ENCODE results near the gene LSM2.
"Not testable (repeated sequence)": the region's sequence is repeated elsewhere in the genome, so short reads cannot be mapped to it uniquely, and the experiment has no call there.

The LSM2 gene

DNA sequence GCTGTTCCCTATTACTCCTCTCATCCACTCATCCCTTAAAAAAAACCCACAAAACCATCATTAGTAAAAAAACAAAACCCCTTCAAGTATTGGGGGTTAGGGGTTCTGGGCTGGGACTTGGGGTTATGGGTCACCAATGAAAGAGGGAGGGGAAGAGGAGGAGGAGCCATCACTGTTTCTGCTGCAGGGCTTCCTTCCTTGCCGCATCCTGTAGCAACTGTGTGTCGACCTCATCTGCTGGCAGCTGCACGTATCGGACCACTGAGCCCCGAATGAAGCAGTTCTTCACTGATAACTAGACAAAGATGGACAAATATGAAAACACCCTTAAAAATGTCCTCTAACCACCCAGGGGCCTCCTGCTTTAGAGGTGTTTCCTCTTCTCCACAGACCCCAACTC lies 9.2 kb downstream of the LSM2 start:
- no peak for DNase-seq (ENCODE audit: low spot score)

DNA sequence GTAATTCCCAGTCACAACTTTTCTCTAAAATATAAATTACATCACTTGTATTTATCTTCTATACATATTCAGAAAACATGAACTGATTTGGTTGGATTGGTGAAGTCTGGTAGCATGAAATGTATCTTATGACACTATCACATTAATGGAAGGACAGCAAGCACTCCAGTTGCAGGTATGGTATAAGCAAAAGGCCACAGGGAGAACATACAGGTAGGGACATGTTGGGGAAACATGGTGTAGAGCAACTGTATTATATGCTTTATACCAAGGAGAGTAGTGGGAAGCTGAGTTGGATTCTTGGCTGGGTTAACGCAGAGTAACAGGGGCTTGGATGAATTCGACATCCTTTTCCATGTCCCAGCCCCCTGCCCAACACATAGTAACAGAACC lies 9.8 kb downstream of the LSM2 start:
- no peak for DNase-seq (ENCODE audit: low spot score)

DNA sequence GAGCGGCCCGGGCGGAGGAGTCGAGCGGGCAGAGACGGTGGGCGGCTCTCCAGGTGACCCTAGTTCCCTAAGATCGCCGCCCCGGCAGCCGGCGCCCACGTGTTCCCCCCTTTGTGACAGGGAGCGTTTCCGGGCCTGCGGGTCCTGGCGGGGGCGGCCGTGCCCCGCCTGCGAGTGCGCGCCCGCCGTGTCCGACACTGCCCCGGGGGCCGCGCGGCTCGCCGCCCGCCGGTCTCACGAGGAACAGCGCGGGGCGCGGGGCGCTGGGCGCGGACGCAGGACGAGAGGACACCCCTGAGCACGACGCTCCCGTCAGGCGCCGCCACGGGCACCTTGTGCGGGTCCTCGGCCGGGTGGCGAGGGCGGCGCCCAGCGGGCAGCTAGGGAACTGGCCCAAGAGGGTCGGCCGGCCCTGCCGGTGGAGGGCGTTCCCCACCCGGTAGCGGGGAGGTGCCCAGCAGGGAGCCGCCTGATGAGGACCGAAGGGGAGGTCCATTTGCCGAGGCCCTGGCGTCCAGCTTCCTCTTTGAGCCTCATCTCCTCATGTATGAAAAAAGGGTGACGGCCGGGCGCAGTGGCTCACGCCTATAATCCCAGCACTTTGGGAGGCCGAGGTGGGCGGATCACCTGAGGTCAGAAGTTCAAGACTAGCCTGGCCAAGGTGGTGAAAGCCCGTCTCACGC lies 11.0 kb downstream of the LSM2 start, which contains the start of gene VARS1:
Gene VARS1, minus strand, starts transcription at position 137 of the 683 bp plus-strand sequence. CDS start 535 bp downstream, outside the sequence.
- DNase-seq (ENCODE audit: low spot score) = peak; percentile 97

DNA sequence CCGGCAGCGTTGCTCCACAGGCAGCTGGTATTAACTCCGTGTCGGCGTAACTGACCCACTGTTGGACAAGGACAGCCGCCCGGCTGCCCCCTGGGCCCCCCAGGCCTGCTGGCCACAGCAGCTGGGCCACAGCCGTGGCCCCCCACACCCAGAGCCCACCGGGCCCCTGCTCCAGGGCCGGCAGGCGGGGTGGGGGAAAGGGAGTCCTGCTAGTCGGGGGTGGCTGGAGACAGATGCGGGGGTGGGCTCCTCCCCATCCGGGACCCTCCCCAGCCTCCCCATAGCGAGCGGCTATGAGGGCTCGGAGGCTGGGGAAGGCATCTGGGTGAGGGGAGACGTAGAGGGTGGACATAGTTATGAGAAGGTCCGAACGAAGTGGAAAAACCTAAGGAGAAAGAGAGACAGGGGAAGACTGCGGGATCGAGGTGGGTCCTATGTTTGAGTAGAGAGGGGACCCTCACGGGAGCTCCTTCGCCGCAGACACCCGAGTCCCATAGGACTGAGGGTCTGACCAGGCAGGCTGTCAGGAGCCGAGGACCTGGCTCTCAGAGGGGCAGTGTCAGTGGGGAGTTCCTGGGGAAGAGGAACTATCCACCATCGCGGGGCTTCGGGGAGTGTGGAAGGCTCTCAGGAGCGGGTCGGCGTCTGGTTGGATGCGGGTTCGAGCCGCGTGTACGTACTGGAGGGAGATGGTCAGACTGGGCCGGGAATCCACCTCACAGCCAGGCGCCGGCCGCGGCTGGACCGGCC lies 11.7 kb downstream of the LSM2 start:
- peak; percentile 21 for DNase-seq (ENCODE audit: low spot score)

DNA sequence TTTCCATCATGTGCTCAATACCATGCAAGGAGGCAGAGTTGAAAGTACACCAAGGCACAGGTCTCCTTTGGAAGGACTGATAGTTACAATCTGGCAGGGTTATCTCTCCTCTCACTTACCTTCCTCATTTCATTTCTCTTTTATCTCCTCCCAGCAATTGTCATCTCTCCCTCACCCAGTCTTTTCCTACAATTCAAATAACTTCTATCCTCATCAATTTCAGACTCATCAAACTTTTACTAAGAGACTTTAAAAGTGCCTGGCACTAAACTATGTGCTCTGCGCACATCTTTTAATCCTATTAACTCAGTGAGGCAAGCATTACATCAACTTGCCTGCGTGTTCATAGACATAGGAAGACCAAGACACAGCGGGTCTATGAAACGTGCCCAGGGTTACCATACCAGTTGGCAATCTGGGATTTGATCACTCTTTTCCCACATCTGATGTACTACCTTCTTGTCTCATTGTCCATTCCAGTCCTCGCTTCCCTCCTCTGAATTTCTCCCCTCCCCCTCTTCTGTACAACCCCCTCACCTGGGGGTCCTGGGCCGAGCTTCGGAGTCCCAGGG lies 12.4 kb downstream of the LSM2 start:
- peak; percentile 43 for DNase-seq (ENCODE audit: low spot score)

DNA sequence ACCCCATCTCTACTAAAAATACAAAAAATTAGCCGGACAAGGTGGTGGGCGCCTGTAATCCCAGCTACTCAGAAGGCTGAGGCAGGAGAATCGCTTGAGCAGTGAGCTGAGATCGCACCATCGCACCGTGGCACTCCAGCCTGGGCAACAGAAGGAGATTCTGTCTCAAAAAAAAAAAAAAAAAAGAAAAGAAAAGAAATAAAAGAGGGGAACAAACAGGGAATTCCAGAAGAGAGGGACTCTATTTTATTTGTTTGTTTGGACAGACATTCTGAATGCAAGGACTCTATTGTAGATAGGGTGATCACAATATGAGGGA lies 12.9 kb downstream of the LSM2 start:
- not testable (repeated sequence) for DNase-seq (ENCODE audit: low spot score)

DNA sequence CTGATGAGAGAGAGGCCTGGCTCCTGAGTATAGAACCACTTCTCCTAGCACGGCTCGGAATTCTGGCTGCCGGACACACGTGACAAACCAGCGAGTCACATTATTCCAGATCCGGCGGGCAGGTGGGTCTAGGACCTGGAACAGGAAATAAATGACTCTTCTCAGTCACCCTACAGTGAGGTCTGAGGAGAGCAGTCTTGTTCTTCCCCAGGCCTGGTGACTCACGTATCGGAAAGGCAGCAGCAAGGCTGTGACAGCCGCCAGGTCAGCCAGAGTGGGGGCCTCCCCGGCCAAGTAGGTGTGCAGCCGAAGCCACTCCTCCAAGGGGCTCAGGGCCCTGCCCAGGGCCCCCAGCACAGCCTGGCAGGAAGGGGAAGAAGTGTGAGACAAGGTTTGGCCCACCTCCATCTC lies 14.0 kb downstream of the LSM2 start:
- DNase-seq (ENCODE audit: low spot score) = no peak

DNA sequence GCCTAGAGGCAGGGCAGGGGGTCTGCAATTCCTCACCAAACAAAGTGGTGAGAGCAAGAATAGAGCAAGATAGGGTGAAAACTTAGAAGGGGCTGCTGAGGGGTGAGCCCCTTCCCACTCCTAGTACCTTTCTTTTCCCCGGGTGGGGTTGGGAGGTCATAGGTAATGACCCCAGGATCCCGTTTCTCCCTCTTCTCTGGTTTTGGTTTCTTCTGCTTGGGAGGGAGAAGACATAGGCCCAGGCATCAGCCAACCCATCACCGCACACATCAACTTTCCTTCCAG lies 14.7 kb downstream of the LSM2 start:
- DNase-seq (ENCODE audit: low spot score) = no peak

DNA sequence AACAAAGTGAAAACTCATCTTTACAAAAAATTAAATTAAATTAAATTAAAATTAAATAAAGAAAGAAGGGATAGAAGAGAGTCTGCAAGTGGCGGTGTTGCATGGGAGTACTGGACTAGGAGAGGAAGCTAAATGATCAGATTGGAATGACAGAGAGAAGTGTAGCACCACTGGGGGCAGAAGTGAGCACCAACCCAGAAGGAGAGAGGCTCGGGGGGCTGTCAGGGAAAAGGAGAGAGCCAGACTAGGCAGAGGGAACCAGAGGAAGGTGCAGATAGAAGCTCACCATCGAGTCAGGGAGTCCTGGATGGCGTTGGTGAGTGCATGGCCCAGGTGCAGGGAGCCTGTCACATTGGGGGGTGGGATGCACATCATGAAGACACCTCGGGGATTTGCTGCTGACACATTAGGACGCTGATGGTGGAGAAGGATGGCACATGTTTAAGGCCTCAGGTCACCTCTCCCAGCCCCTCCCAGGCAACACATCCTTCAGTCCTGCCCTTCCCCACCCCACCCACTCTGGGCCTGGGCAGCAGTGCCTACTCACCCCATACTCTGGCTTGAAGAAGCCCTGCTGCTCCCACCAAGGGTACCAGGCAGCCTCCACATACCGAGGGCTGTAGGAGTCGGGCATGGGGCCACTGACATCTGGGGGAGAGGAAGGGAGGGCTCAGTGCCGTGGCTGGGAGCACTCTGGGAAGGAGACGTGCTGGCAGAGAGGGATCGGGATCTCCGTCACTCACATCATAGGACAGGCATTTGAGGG lies 15.3 kb downstream of the LSM2 start:
- DNase-seq (ENCODE audit: low spot score) = peak; percentile 82

DNA sequence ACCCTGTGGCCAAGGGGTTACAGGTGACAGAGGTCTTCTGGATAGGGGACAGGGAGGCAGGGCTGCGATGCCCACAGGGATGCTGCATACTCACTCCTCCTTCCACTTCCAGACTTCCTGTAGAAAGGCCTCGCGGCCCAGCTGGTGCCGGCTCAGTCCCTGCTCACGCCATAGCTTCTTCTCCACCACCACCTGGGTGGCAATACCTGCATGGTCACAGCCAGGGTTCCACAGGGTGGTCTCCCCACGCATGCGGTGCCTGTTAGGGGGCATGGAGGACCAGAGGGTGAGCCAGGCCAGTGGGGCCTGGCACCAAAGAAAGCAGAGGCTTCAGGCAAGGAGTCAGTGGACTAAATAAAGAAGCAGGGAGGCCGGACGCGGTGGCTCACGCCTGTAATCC lies 21.3 kb downstream of the LSM2 start:
- peak; percentile 2 for DNase-seq (ENCODE audit: low spot score)

DNA sequence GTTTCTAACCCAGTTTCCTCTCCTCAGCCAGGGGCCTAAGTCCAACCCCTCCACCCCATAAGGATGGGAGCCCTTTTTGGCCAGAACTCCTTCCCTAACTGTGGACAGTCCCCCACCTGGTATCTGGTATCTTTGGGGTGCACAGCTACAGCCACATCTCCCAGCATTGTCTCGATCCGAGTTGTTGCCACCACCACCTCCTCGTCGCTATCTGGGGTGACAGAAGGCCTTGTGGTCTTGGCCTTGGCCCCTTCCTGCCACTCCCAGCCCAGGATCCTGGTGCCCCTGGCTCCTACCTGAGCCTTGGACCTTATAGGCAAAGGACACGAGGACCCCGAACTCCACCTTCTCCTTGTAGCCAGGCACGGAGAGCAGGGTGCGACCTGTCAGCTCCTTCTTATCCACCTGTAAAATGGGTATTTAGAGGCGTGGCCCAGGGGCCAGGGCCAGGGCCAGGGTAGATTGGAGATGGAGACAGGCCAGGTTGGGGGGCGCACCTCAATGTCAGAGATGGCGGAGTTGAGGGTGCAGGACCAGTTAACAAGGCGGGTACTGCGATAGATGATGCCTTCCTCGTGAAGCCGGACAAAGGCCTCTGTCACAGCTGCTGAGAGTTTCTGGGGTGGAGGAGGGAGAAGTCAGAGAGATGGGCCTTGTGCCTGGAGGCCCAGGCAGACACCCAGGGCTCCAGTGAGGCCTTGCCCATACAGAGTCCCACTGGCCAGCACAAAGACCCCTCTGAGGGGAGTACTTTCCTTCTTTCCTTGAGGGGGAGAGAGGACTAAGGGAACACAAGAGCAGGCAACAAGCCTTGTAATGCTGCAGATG lies 22.5 kb downstream of the LSM2 start:
- no peak for DNase-seq (ENCODE audit: low spot score)

DNA sequence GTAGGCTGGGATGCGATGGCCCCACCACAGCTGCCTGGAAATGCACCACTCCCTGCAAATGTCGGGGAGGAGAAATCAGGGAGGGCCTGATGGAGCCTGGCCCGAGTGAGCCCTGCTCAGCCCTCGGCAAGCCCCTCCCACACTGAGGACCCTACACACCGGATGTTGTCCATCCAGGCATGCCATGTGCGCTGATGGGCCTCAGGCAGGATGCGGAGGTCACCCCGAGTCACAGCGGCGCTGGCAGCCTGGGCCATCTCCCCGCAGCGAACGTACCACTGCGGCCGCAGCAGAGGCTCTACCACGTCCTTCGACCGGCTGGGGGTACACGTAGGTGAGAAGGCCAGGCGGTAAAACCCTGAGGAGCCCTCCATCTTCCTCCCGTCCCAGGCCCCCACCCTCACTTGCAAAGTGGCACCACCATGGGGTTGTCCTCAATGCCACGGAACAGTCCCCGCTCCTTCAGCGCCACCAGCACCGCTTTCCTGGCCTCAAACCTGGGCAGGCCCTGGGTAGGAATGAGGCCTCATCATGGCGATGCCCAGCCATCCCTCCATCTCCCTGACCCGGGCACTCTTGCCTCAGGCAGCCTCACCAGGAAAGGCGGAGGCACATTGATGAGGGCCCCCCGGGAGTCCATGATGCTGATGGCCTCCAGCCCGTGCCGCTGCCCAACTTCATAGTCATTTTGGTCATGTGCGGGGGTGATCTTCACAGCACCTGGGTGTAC lies 24.5 kb downstream of the LSM2 start:
- no peak for DNase-seq (ENCODE audit: low spot score)

DNA sequence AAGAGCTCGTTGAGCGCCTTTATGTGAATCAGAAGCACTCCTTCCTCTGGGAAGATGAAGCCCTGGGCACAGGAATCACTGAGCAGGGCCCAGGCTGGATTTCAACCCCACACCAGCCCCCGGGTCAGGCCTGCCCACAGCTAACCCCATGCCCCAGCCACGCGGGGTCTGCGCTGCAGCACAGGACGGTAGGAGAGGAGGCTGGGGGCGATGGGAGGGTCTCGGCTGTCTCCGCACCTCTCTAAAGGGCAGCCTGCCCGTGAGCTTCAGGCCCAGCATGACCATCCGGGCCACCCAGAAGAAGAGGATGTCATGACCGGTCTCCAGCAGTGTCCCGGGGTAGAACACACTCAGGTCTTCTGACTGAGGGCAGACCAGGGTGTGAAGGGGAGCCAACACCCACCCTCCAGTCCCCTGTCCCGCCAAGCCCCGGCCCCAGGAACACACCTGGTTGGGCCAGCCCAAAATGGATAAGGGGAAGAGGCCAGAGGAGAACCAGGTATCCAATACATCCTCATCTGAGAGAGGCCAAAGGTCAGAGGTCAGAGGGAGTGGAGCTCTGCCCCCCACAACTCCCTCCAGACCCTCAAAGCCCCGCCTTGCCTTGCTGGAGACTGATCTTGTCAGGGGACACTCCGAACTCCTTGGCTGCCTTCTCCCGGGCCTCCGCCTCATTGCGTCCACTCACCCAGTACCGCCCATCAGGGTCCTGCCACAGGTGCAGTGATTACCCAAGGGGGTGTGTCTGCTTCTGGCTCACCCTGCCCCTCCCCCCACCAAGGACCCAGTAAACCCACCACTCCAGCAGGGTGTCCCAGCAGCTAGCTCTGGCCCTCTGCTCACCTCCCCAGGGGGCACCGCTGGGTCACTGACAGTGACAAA lies 25.3 kb downstream of the LSM2 start:
- no peak for DNase-seq (ENCODE audit: low spot score)

DNA sequence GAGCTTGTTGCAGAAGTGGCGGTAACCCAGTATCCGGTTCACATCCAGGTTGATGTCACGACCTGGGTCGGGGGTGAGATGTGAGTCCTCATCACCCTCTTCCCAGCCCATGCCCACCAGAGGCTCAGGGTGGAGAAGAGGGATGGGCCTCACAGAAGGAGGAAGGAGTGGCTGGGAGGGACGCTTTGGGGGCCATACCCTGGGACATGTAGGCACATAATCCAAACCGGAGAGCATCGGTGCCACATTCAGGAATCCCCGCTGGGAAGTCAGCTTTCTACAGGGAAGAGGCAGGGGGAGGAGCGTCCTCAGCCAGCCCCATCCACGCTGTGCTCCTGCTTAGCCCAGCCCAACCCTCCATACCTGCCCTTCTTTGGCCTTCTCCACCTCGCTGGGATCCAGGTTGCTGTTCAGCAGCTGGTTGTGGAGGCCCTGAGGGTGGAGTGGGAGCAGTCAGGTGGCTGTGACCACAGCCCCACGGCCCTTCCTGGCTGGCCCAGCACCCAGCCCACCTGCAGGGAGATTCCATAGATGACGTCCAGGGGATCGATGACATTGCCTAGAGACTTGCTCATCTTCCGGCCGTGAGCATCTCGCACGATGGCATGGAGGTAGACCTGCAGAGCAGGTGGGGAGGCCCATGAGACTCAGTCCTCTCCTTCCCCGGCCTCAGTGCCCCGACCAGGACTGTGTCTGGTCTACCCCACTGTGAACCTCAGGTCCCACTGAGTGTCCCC lies 26.1 kb downstream of the LSM2 start:
- DNase-seq (ENCODE audit: low spot score) = no peak

DNA sequence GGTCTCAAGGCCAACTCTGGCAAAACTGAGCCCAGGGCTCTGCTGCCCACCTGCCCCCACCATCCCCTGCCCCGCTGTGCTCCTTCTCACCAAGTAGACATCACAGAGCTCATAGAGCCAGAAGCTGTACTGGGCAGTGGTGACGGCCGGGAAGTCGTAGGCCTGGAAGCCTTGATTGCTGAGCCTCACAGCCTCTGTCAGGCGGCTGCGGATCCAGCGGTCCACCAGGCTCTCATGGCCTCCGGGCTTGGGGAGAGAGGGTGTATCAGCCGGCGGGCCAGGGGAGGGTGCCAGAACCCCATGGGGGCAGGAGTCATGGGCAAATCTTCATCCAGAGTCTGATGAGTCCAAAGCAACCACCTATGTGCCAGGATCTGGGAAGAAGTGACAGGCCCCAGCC lies 26.9 kb downstream of the LSM2 start:
- DNase-seq (ENCODE audit: low spot score) = no peak

DNA sequence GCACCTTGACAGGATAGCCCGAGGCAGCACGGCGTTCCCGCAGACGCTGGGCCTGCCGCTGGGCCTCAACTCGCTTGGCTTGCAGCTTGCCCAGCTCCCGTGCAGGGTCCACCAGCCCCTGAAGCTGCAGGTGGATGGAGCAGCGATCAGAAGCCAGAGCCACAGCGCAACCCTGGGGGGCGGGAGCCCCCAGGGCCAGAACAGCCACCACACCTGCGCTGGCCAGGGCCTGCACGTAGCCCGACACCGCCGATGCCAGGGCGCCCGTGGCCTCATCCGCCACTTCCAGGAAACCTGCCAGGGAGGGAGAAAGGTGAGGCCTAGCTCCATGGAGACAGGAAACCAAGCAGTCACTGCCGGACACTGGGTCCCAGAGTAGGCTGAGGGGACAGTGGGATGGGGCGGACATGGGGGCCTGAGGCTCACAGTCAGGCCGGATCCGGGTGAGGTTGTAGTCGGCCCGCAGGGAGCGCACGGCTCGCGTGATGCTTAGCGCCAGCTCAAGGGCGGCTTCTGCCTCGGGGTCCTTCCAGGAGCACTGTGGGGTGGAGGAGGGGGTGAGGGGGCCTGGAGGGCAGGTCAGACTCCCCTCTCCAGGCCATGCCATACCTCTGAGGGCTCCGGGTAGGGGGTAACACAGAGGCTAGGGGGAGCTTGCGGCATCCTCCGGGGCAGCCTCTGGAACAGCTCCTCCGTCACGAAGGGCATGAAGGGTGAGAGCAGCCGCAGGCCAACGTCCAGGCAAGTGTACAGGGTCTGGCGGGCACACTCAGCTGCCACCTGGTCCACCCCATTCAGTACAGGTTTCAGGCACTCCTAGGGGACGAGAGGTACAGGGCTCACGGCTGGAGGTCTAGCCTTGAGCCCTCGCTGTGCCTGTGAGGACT lies 27.5 kb downstream of the LSM2 start:
- no peak for DNase-seq (ENCODE audit: low spot score)

DNA sequence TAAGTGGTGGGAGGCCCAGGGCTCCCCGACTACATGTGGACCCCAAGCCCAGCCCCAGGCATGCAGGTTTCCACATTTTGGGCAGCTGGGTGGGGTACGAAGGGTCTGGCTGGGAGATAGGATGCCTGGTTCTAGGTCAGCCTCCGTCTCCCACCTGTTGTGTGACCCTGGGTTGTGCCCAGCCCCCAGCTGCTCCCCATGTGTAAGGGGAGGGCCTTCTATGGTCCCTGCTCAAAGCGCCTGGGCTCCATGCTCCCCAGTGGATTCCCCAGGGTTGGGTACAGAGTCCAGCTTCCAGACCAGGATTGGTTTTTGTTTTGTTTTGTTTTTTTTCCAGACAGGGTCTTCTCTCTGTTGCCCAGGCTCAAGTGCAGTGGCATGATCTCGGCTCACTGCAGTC lies 28.6 kb downstream of the LSM2 start:
- DNase-seq (ENCODE audit: low spot score) = no peak

DNA sequence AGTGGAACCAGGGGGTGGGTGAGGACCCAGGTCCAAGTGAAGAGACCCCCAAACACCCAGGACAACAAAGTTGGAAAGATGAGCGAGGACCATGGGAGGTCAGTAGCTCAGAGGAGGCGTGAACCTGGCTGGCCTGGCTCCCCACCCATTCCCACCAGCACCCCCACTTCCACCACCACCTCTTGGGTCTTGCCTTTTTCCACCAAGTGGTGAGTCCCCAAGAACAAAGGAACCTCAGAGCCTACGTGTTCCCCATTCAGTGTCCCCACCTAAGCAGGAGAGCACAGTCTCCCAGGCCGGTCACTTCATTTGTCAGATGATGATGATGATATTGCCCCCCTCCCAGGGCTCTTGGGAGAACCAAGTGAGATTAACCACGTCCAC lies 29.1 kb downstream of the LSM2 start:
- DNase-seq (ENCODE audit: low spot score) = no peak

All from AG20443 (cell line).